Stimulated activated CD4-positive, alpha-beta T cell treated with anti-CD3 and anti-CD28 coated beads, TNF-alpha, amount 100 ng/mL, for 1 hour (primary cell): ENCODE measurements around the gene CHAD.
"Not testable (repeated sequence)": the region's sequence is repeated elsewhere in the genome, so short reads cannot be mapped to it uniquely, and the experiment has no call there.

ENCODE experiments used
- DNase-seq, 3 donors: peaks; one replicate each; pipeline ENCODE4 v3.0.0-alpha.2; 2020; ENCODE audit warnings: low read depth in 3 of 3, low spot score in 1 of 3

The CHAD gene

DNA sequence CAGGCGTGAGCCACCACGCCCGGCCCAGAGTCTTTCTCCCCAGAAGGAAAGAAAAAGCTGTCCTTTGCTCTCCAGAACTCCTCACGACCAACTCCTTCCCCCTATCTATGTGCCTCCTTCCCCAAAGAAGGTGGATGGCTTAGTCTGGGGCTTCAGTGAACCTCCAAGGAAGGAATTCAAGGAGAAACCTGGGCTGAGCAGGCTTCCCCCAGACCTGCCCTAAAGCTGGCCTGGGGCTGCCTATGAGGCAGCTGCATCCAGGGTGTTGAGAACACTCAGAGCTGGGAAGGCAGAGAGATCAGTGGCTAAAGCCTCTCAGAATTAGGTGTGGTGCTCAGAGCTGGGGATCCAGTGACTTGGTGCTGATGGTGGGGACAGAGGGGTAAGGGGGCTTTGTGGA lies 38.9 kb downstream of the CHAD start:
- no peak for DNase-seq

DNA sequence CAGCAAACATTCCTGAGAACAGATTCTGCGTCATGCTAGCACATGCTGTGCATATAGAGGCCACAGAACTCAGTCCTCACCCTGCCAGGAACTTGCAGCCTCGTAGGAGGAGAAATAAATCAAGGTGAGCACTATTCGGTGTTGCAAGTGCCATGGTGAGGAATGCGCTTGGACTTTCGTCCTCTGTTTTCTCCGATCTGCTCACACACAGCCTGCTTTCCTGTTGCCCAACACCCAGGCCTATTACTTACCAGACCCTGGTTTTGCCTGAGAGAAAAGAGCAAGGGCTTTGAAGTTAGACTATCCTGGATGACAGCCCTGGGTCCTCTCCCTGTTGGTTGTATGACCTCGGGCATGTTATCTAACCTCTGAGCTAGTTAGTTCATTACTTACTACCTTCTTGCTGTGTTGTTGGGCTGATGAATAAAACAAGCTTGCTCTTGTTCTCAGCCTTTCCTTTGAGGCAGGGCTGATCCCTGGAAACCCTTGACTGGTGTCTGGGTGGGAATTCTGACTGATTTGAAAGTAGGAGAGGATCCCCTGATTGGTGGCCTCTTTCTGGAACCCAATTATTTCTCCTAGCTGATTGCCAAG lies 39.8 kb downstream of the CHAD start:
- no peak for DNase-seq

DNA sequence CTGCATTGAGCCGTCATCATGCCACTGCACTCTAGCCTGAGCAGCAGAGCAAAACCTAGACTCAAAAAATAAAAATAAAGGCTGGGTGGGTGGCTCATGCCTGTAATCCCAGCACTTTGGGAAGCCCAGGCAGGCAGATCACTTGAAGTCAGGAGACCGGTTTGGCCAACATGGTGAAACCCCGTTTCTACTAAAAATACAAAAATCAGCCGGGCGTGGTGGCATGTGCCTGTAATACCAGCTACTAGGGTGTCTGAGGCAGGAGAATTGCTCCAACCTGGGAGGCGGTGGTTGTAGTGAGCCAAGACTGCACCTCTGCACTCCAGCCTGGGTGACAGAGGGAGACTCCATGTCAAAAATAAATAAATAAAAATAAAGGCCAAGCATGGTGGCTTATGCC lies 40.6 kb downstream of the CHAD start:
- DNase-seq, result not testable (repeated sequence)

DNA sequence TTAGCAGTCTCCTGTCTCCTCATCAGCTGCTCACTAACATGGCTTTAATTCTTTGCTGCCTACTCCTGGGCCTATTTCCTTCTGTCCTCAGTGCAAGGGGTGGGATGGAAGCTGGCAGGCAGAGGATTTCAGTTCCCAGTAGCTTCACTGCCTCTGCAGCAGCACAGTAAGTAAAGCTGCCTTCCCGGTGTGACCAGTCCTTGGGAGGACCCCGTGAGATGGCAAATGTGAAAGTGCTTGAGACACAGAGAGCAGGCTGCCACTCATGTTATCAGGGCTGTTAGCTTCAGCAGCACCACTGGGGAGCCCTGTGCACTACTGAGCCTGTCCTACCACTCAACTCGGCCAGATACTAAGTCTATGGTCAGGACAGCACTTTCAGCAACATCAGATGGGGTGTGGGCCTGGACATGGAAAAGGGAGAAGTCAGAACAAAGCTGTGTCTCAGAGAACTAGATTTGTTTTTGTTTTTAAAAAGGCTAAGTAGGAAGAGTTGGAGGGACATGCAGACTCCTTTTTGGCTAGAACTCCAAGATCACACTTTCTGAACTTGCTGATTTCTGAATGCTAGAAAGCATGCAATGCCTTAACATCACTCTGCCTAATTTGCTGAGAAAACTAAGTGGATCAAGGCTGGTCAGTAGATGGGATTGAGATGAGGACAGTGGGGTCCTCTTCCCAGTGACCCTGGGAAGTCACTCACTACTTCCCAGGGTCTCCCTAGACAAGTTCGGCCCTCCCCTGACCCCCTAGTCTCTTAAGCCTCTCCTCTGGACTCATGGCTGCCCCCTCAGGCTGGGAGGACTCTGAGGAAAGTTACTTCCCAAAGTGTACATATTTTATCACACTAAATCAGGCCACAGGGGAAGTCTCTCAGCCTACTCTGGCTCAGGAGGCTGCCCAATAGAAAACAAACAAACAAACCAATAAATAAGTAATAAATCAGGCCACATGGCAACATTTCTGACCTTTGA lies 41.6 kb downstream of the CHAD start:
- DNase-seq, result no peak

DNA sequence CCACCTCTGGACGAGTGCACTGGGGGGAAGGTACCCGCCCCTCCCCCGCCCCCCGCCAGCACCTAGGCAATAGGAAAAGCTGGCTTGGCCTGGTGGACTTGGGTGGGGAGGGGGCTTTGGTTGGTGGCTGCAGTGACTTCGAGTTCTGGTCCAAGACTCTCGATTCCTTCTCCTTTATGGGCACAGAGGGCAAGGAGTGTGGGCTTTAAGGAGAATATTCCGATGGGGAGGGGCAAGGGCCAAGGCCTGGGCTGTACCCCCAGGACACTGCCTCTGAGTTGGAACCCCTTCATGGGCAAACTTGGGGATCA lies 42.3 kb downstream of the CHAD start:
- DNase-seq, result no peak

DNA sequence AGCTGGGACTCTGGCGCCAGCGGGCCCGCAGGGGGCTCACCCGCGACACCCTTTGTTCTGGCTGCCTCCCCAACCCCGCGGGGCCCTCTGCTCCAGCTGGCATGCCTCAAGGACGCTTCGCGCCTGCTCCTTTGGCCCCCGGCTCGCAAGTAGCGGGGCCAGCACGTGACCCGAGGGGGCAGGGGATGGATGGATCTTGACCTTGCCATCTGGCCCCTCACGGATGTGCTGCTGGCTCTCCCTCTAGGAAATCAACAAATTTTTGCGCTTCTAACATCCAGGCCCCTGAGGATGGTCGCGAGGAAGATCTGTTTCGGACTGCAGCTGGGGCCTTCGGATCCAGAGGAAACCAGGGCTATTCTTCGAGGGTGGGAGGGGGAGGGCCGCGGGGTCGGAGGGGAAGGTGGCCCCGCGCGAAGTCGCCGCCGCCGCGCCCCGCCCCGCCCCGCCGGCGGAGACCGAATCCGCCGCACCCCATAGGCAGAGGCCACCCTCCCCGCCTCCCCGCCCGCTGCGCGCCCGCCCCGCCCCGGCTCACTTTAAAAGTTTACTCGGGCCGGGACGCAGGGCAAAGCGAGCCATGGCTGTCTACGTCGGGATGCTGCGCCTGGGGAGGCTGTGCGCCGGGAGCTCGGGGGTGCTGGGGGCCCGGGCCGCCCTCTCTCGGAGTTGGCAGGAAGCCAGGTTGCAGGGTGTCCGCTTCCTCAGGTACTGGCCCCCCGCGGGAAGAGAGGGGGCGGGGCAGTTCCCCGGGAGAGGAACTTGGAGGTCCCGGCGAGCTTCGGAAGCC lies 42.8 kb downstream of the CHAD start, which contains the start of gene ACSF2:
Gene ACSF2, plus strand, starts transcription at position 537 of the 790 bp plus-strand sequence. Its CDS starts 44 bp downstream, at position 581.
- peak; percentile 27 to 63 (median 29) for DNase-seq

DNA sequence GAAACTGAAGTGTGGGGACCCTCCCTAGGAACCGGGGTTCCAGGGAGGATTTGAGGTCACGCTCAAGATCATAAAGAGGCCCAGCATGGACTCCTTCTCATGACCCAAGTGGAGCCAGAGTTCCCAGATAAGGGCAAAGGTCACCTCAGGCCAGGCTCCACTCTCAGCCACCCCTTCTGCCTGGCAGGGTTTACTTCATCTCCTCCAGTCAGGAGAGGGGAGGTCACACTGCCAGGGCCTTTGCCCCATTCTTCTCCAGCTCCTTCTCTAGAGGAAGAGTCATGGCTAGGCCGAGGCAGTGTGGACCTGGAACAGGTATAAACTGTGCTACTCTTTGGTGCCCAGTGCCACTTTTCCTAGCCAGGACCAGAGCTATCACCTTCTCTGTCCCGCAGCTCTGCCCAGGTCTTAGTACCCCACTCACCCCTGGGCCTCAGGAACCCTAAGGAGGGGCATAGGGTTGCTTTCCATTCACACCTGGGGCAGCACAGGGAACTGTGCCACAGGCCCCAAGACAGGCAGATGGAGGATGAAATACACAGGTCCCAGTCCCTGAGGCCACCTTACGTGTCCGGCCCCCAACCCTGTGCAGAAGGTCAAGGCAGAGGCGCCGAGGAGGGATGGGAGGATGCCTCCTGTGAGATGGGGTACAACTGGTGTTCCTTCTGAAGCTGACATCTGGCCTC lies 43.5 kb downstream of the CHAD start:
- no peak for DNase-seq

DNA sequence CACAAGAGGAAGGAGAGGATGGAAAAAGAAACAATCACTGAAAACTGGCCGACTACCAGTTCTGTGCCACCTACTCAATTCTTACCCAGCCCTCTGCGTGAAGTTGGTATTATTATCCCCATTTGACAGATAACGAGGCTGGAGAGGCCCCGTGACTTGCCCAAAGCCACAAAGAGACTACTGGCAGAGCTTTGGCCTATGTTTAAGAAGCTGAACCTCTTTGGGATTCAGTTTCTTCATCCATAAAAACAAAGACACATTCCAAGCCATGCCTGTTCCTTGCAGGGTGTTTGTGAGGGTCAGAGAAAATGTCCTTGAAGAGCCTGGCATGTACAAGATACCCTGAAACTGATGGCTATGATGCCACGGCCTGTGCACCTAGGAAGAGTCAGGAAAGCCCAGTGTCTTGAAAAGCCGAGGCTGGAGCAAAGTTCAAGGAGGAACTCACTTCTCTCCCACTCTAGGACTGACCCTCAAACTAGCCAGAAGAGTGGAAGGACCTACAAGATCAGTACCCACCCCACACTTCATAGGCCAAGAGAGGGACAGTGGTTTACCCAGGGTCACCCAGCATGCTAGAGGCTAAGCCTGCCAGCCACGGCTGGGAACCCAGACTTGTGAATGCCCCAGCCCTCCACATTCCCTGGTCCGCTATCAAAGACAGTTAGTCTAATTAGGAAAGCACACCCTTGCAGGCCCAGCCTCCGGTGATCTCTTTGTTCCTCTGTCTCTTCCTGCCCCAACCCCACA lies 44.3 kb downstream of the CHAD start:
- DNase-seq, result no peak

DNA sequence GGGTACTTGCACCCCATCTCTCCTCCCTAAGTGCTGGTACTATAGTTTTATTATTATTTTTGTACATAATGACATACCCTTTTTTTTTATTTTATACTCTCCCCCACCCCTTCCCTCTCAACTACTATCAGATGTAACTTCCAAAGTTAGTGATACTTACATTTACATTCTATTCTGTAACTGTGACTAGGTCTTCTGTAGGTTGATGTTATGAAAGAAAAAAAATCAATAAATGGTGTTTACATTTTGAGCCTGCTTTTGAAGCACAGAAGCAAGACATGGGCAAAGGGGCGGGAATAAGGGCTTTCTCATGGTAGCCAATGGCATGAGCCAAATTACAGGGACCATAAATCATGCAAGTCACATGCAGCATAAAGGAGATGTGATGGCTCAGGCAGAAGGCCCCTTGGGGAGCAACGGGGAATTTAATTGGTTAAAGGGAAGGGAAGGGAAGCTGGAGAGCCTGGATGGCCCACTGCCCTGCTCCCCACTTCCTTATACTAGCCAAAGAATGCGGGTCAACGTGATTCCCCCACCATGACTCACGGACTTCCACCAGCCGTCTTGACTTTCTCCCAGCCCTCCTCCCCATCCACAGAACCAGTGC lies 45.0 kb downstream of the CHAD start:
- no peak for DNase-seq

DNA sequence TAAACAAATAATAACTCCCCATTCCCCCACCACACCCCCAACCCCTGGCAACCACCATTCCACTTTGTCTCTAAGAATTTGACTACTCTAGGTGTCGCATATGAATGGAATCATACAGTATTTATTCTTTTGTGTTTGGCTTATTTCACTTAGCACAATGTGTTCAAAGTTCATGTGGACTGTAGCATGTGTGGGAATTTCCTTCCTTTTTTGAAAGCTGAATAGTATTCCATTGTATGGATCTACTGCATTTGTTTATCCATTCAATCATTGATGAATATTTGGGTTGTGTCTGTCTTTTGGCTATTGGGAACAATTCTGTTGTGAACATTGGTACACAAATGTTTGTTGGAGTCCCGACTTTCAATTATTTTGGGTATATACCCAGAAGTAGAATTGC lies 45.9 kb downstream of the CHAD start:
- no peak for DNase-seq

DNA sequence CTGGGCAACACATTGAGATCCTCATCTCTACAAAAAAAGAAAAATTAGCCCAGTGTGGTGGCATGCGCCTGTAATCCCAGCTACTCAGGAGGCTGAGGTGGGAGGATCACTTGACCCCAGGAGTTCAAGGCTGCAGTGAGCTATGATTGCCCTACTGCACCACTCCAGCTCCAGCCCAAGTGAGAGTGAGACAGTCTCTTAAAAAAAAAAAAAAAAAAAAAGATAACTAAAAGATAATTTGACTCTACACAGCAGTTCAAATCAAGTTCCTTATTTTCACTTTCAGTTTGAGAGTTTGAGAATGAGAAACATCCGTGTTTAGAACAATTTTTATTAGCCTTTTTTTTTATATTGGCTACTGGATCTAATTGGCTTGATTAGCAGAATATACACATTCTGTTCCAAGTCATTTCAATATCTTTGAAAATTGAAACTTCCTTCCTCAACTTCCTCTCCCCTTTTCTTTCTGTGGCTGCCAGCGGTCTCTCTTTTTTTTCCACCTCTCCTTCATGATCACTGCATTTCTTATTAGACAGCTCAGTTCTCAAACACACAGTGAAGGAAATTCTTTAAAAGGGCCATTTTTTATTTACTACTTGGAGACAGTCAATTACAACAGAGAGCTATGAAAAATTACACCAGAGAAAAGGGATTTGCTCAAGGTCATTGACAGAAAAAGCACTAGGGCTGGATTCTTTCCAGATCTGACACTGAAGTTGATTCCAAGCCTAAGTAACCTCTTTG lies 47.2 kb downstream of the CHAD start:
- no peak for DNase-seq

DNA sequence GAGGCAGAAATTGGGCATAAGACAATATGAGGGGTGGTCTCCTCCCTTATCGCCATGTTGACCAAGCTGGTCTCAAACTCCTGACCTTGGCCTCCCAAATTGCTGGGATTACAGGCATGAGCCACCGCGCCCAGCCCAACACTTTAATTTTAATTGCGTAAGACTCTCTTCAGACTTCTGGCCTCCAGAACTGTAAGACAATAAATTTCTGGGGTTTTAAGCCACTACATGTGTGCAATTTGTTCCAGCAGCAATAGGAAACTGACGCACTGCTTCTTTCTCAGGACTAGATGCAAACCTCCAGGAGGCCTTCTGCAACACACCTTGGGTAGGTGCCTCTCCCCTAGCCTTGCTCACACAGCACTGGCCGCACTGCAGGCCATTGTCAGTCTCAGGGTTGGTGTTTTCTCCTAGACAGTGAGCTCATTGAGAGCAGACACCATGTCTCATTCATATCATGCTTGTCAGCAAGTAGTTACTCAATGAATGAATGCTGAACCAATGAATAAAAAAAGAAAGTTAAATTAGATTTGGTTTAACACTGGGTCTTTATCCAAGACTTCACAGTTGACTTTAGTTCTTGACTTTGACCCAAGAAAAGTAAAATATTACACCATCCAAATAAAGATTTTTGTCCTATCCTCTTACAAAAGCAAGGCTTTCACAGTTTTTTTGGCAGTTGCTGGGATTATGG lies 48.1 kb downstream of the CHAD start:
- no peak for DNase-seq

DNA sequence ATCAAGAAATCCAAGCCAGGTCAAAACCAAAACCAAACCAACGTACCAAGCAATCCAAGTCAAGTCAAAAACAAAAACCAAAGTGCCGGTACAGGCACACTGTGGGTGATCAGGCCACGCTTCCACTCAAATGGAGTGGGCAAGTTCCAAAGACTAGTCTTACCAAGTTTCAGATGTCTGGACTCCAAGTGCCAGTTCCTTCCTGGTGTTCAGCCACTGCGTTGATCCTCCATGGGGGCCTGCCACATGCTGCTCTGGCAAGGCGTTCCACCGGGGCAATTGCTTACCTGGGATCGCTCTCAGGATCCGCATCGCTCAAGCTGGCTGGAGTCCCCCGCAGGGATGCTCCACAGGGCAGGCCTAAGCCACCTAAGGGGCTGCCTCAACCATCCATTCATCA lies 49.1 kb downstream of the CHAD start:
- not testable (repeated sequence) for DNase-seq

DNA sequence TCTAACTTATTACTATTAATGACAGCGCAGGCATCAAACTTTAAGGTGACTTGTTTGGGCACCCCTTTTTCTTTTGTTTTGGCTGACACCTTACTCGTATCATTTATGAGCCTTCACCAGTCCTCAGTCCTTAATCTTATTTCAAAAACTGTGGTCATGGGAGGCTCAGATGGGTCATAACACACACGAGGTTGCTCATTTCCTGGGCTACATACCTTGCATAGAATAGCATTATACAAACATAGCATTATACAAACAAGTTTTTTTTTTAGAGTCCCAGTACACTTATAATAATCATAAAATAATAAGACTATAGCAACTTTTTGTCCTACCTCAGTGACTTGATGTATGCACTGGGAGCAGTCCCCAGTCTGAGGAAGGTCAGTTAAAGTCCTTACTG lies 53.9 kb downstream of the CHAD start:
- no peak for DNase-seq
